ENCODE results near the gene RB1. TPM values are rescaled to one million over a fixed set of nuclear protein-coding genes. Genes with fewer than 3 reads are reported as not detected.

Gene RB1
- total RNA-seq, 2 experiments from 2014 or later: 33.5 to 84.4 TPM

DNA sequence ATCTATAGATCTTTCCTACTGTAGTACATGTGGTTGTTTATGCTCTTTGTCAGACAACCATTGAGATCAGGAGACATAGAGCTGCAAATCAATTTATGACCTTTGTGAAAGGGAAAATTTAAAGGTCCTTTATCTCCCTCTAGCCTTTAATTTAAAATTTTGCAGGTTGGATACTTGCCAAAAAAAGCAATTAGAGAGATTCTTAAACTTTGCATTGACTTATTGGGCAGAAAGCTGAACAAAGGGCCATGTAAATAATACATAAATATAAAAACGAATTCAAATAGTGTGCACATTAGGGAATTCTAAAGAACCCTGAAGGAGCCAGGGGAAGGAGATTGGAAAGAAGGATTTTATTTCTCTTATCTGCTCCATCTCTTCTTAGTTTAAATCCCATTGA, 22.0 kb upstream of the RB1 start:
- BruUV-seq (replicated peaks): no TSS peak
- no peak for TF ChIP-seq EZH2phosphoT487 (IDR thresholded peaks at IDR 0.05; ENCODE audit: borderline replicate concordance, low read depth, low read length)
- no peaks in the 10 kb centered on the region for H4K20me1 ChIP-seq (ENCODE audit: insufficient read depth, low read length)
- H3K79me2 ChIP-seq (ENCODE audit: insufficient read depth, low read depth, low read length): no peaks in the 10 kb centered on the region
- POLR2A ChIA-PET: no interaction called here
- no peak overlapping the region for H3K4me3 ChIP-seq (ENCODE audit: low read depth, low read length, poor library complexity, severe bottlenecking)
- no peak overlapping the region for H3K4me2 ChIP-seq (ENCODE audit: low read length)
- H3K9me2 ChIP-seq (ENCODE audit: insufficient read depth, low read length): no peaks in the 10 kb centered on the region
- DNase-seq (ENCODE audit: low spot score): no peak
- peaks cover 6% of the 10 kb centered on the region for H3K4me1 ChIP-seq (ENCODE audit: insufficient read depth, low read length, poor library complexity, severe bottlenecking)
- CTCF ChIA-PET (ENCODE audit: unreplicated experiment): no interaction called here
- no peak overlapping the region for H2AFZ ChIP-seq (ENCODE audit: low read length)
- H3K36me3 ChIP-seq (ENCODE audit: insufficient read depth, low read length): no peaks in the 10 kb centered on the region
- no peaks in the 10 kb centered on the region for H3K9me3 ChIP-seq (ENCODE audit: low read length)
- H3K27ac ChIP-seq (ENCODE audit: low read depth, low read length, poor library complexity, severe bottlenecking): no peak overlapping the region
- intact Hi-C loops (cut with micrococcal nuclease; ENCODE audit: unreplicated experiment): no loop called here

DNA sequence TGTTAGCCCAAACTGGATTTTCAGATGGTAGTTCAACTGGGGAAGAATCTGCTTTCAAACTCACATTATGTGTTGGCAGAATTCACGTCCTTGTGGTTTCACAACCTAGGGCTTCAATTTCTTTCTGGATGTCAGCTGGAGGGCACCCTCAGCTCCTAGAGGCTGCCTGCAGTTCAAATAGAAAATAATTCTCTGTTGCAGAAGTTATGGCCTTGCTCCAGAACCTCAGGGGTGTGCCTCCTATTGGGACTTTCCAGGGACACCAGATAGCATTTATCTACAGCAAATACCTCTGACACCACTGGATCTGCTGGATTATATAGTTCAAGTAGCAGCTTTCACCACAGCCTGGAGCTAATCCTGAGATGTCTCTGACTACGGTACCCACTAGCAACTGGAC, 11.8 kb upstream of the RB1 start:
- Histone ChIP-seq H3K79me2 (ENCODE audit: insufficient read depth, low read depth, low read length) (no peaks in the 10 kb centered on the region), H2AFZ (ENCODE audit: low read length) (no peak overlapping the region), H3K9me2 (ENCODE audit: insufficient read depth, low read length) (no peaks in the 10 kb centered on the region), H4K20me1 (ENCODE audit: insufficient read depth, low read length) (no peaks in the 10 kb centered on the region), H3K36me3 (ENCODE audit: insufficient read depth, low read length) (no peaks in the 10 kb centered on the region), H3K27ac (ENCODE audit: low read depth, low read length, poor library complexity, severe bottlenecking) (no peak overlapping the region), H3K4me1 (ENCODE audit: insufficient read depth, low read length, poor library complexity, severe bottlenecking) (peaks cover 17% of the 10 kb centered on the region), H3K9me3 (ENCODE audit: low read length) (no peaks in the 10 kb centered on the region), H3K4me3 (ENCODE audit: low read depth, low read length, poor library complexity, severe bottlenecking) (no peak overlapping the region), H3K4me2 (ENCODE audit: low read length) (no peak overlapping the region)
- no TSS peak for BruUV-seq (replicated peaks)
- intact Hi-C loops (cut with micrococcal nuclease; ENCODE audit: unreplicated experiment): no loop called here
- DNase-seq (ENCODE audit: low spot score): no peak
- TF ChIP-seq, protein P1, sequence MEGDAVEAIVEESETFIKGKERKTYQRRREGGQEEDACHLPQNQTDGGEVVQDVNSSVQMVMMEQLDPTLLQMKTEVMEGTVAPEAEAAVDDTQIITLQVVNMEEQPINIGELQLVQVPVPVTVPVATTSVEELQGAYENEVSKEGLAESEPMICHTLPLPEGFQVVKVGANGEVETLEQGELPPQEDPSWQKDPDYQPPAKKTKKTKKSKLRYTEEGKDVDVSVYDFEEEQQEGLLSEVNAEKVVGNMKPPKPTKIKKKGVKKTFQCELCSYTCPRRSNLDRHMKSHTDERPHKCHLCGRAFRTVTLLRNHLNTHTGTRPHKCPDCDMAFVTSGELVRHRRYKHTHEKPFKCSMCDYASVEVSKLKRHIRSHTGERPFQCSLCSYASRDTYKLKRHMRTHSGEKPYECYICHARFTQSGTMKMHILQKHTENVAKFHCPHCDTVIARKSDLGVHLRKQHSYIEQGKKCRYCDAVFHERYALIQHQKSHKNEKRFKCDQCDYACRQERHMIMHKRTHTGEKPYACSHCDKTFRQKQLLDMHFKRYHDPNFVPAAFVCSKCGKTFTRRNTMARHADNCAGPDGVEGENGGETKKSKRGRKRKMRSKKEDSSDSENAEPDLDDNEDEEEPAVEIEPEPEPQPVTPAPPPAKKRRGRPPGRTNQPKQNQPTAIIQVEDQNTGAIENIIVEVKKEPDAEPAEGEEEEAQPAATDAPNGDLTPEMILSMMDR (conservative IDR thresholded peaks at IDR 0.05; ENCODE audit: low read length): no peak
- TF ChIP-seq EZH2phosphoT487 (IDR thresholded peaks at IDR 0.05; ENCODE audit: borderline replicate concordance, low read depth, low read length): no peak
- POLR2A ChIA-PET: interaction anchor here (0.6 to 2.7 kb wide), 7 partner anchors 9 to 1264 kb away, joined by 3 to 6 read pairs (median 3); no protein-coding TSS in a partner anchor
- CTCF ChIA-PET (ENCODE audit: unreplicated experiment): no interaction called here

DNA sequence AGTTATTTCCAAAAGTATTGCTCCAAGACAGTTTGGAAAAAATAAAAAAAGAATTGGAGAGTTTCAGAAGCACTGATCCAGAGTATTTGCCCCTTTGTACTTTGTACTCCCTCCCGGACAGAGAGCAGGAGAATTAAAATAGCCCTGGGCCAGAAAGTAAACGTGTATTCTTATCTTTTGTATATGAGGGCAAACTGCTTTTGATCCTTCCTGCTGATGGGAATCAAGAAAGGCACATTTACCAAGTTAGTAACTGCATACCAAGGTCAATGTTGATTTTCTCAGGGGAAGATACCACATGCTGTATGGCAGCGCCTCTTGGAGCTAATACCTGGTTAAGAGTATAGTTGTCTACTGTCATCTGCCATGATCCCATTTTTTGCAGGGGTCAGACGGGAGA, 10.9 kb upstream of the RB1 start:
- ChIA-PET POLR2A (interaction anchor here (0.5 to 0.7 kb wide), 2 partner anchors 17 to 214 kb away, joined by 3 read pairs; no protein-coding TSS in a partner anchor), CTCF (ENCODE audit: unreplicated experiment) (no interaction called here)
- TF ChIP-seq, protein P1 (conservative IDR thresholded peaks at IDR 0.05; ENCODE audit: low read length): no peak
- no peak for TF ChIP-seq EZH2phosphoT487 (IDR thresholded peaks at IDR 0.05; ENCODE audit: borderline replicate concordance, low read depth, low read length)
- Histone ChIP-seq H3K4me2 (ENCODE audit: low read length) (no peak overlapping the region), H3K27ac (ENCODE audit: low read depth, low read length, poor library complexity, severe bottlenecking) (no peak overlapping the region), H4K20me1 (ENCODE audit: insufficient read depth, low read length) (no peaks in the 10 kb centered on the region), H3K9me3 (ENCODE audit: low read length) (no peaks in the 10 kb centered on the region), H3K4me1 (ENCODE audit: insufficient read depth, low read length, poor library complexity, severe bottlenecking) (peaks cover 8% of the 10 kb centered on the region), H3K36me3 (ENCODE audit: insufficient read depth, low read length) (no peaks in the 10 kb centered on the region), H3K4me3 (ENCODE audit: low read depth, low read length, poor library complexity, severe bottlenecking) (no peak overlapping the region), H3K79me2 (ENCODE audit: insufficient read depth, low read depth, low read length) (no peaks in the 10 kb centered on the region), H3K9me2 (ENCODE audit: insufficient read depth, low read length) (no peaks in the 10 kb centered on the region), H2AFZ (ENCODE audit: low read length) (no peak overlapping the region)
- intact Hi-C loops (cut with micrococcal nuclease; ENCODE audit: unreplicated experiment): no loop called here
- no TSS peak for BruUV-seq (replicated peaks)
- DNase-seq (ENCODE audit: low spot score): no peak

All from OCI-LY7 (cell line).